Measurements from ENCODE around the gene GNPTAB.

DNA sequence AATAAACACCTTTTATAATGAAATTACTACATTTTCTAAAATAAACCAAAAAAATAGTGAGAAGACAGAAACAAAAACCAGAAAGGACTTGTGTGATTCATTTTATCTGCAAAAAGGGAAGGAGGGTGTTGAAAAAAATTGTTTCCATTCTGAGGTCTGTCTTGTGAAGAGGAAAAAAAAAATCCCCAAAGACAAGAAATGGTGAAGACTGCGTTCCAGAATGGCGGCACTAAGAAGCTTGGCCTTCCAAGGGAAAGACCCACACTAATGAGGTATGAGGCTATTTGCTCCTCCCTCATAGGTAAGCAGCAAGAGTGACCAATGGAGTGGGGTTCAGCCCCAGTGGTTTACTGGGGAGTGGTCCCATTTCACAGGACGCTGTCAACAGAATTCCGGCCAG is 35.0 kb downstream of the GNPTAB start:
- TF ChIP-seq, protein P1, sequence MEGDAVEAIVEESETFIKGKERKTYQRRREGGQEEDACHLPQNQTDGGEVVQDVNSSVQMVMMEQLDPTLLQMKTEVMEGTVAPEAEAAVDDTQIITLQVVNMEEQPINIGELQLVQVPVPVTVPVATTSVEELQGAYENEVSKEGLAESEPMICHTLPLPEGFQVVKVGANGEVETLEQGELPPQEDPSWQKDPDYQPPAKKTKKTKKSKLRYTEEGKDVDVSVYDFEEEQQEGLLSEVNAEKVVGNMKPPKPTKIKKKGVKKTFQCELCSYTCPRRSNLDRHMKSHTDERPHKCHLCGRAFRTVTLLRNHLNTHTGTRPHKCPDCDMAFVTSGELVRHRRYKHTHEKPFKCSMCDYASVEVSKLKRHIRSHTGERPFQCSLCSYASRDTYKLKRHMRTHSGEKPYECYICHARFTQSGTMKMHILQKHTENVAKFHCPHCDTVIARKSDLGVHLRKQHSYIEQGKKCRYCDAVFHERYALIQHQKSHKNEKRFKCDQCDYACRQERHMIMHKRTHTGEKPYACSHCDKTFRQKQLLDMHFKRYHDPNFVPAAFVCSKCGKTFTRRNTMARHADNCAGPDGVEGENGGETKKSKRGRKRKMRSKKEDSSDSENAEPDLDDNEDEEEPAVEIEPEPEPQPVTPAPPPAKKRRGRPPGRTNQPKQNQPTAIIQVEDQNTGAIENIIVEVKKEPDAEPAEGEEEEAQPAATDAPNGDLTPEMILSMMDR (conservative IDR thresholded peaks at IDR 0.05; ENCODE audit: low read depth, low read length), result no peak
- TF ChIP-seq EZH2 (IDR thresholded peaks at IDR 0.05; ENCODE audit: low read length, unreplicated experiment), result no peak

All from PC-3 (cell line).